ENCODE data around the gene ZNF530. TPM values are rescaled to one million over a fixed set of nuclear protein-coding genes. Genes with fewer than 3 reads are reported as not detected.

Gene ZNF530
- total and polyA plus RNA-seq, 2 experiments from 2014 or later, result 2.4 to 3.7 TPM

DNA sequence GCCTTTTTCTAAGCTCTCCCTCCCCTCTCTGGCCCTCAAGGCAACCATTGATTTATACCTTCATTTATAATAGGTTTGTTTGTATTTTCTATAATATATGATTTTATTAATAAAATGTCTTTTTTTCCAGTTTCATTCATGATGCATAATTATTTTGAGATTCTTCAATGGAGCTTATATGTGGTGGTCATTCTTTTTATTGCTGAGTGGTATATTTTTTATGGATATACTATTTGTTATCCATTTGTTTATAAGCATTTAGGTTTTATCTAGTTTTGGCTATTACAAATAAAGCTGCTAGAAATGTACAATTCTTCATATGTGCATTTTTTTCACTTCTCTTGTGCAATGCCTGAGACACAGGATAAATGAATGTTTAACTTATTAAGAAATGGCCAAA lies 44.0 kb downstream of the ZNF530 start:
- in situ Hi-C loops (cut with MboI), result no loop called here

DNA sequence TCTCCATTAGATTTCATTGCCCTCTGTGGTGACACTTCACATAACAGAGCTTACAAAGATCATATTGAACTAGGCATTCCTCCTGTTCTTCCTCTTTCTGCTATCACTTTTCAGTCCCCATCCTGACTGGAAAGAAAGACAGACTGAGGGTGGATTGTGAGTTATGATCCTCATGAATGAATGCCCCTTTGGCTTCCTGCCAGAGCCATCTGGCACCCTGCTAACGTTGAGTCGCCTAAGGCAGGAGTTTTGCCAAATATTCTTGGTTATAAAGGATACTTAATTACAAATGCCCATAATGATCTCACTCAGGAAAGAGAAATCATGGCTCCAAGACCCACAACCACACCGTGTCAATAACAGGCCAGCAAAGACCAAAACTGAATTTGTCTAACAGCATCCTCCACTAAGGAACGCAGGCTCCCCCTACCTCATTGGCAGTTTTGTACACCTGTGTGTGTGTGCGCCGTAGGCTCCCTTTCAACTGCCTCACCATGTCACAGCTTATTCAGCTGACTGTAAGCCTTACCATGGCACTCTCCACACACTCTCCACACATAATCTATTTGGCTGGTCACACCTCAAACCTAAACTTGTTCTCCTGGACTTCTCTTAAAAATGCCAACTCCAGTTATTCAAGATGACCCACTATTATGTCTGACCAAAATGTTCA lies 48.8 kb downstream of the ZNF530 start:
- Histone ChIP-seq H3K9me3 (ENCODE audit: low read depth) (no peaks in the 10 kb centered on the region), H3K27me3 (replicated peaks; ENCODE audit: insufficient read depth) (no peaks in the 10 kb centered on the region; the same call in 1 of the 2 replicates), H3K27ac (no peak overlapping the region), H3F3A (ENCODE audit: insufficient read depth) (no peaks in the 10 kb centered on the region), H3K9me2 (ENCODE audit: insufficient read depth) (no peaks in the 10 kb centered on the region), H3K4me2 (ENCODE audit: unreplicated experiment) (no peak overlapping the region), H4K20me1 (ENCODE audit: insufficient read depth) (no peaks in the 10 kb centered on the region), H3K79me2 (ENCODE audit: insufficient read depth) (no peaks in the 10 kb centered on the region), H3K4me3 (no peak overlapping the region), H3K9ac (no peak overlapping the region), H3K36me3 (ENCODE audit: low read depth) (no peaks in the 10 kb centered on the region), H3K4me1 (ENCODE audit: insufficient read depth) (no peaks in the 10 kb centered on the region), H2AFZ (no peak overlapping the region)
- 47 to 53% methylated on average over 6 of the region's 6 CpGs for WGBS, 2 experiments (ENCODE audit: low coverage in 1 of 2, low lambda C conversion rate in 2 of 2, missing lambda C conversion rate in 2 of 2)
- no peak for DNase-seq
- TF ChIP-seq EZH2 (IDR thresholded peaks at IDR 0.05; ENCODE audit: insufficient read depth, poor library complexity, severe bottlenecking), result no peak
- TF ChIP-seq EZH2phosphoT487 (IDR thresholded peaks at IDR 0.05; ENCODE audit: insufficient read depth, low read depth), result no peak
- in situ Hi-C loops (cut with MboI), result no loop called here

More for the DNA sequence above, 44.0 kb downstream of the ZNF530 start:
- no peaks in the 10 kb centered on the region for H3K9me3 ChIP-seq (ENCODE audit: low read depth)
- 0 out of 2 replicates have a peak, but pooled peaks cover 4% of the 10 kb centered on the region for H3K79me2 ChIP-seq (ENCODE audit: insufficient read depth)
- DNase-seq, result no peak
- H3K9ac ChIP-seq, result no peak overlapping the region
- no peaks in the 10 kb centered on the region for H3K27me3 ChIP-seq (replicated peaks; ENCODE audit: insufficient read depth)
- no peak for TF ChIP-seq EZH2phosphoT487 (IDR thresholded peaks at IDR 0.05; ENCODE audit: insufficient read depth, low read depth)
- no peak for TF ChIP-seq EZH2 (IDR thresholded peaks at IDR 0.05; ENCODE audit: insufficient read depth, poor library complexity, severe bottlenecking)
- no peaks in the 10 kb centered on the region for H3F3A ChIP-seq (ENCODE audit: insufficient read depth)
- no peak overlapping the region for H3K27ac ChIP-seq
- peaks cover 30% of the 10 kb centered on the region for H3K36me3 ChIP-seq (ENCODE audit: low read depth)
- H3K9me2 ChIP-seq (ENCODE audit: insufficient read depth), result no peaks in the 10 kb centered on the region
- no peaks in the 10 kb centered on the region for H3K4me1 ChIP-seq (ENCODE audit: insufficient read depth)
- H4K20me1 ChIP-seq (ENCODE audit: insufficient read depth), result no peaks in the 10 kb centered on the region
- no peak overlapping the region for H2AFZ ChIP-seq
- no peak overlapping the region for H3K4me3 ChIP-seq
- no peak overlapping the region for H3K4me2 ChIP-seq (ENCODE audit: unreplicated experiment)

GRCh38 chr19:57651654-57651996 lies 51.9 kb downstream of the ZNF530 start:
- no peak overlapping the region for H2AFZ ChIP-seq
- no peak overlapping the region for H3K9ac ChIP-seq
- H3K27ac ChIP-seq, result no peak overlapping the region
- TF ChIP-seq EZH2 (IDR thresholded peaks at IDR 0.05; ENCODE audit: insufficient read depth, poor library complexity, severe bottlenecking), result no peak
- no peak for TF ChIP-seq EZH2phosphoT487 (IDR thresholded peaks at IDR 0.05; ENCODE audit: insufficient read depth, low read depth)
- H4K20me1 ChIP-seq (ENCODE audit: insufficient read depth), result no peaks in the 10 kb centered on the region
- no peak for DNase-seq
- H3K36me3 ChIP-seq (ENCODE audit: low read depth), result no peaks in the 10 kb centered on the region
- H3K4me2 ChIP-seq (ENCODE audit: unreplicated experiment), result no peak overlapping the region
- H3K9me2 ChIP-seq (ENCODE audit: insufficient read depth), result no peaks in the 10 kb centered on the region
- no peaks in the 10 kb centered on the region for H3K9me3 ChIP-seq (ENCODE audit: low read depth)
- in situ Hi-C loops (cut with MboI), result no loop called here
- no peaks in the 10 kb centered on the region for H3F3A ChIP-seq (ENCODE audit: insufficient read depth)
- H3K27me3 ChIP-seq (replicated peaks; ENCODE audit: insufficient read depth), result no peaks in the 10 kb centered on the region; the same call in 1 of the 2 replicates
- WGBS, 2 experiments (ENCODE audit: low coverage in 1 of 2, low lambda C conversion rate in 2 of 2, missing lambda C conversion rate in 2 of 2), result 21 to 30% methylated on average over 6 of the region's 6 CpGs
- H3K79me2 ChIP-seq (ENCODE audit: insufficient read depth), result no peaks in the 10 kb centered on the region
- no peaks in the 10 kb centered on the region for H3K4me1 ChIP-seq (ENCODE audit: insufficient read depth)
- H3K4me3 ChIP-seq, result no peak overlapping the region

GRCh38 chr19:57653689-57654088 lies 54.0 kb downstream of the ZNF530 start:
- Histone ChIP-seq H3K36me3 (ENCODE audit: low read depth) (no peaks in the 10 kb centered on the region), H3K9ac (no peak overlapping the region), H2AFZ (no peak overlapping the region), H3K9me2 (ENCODE audit: insufficient read depth) (no peaks in the 10 kb centered on the region), H4K20me1 (ENCODE audit: insufficient read depth) (no peaks in the 10 kb centered on the region), H3K27me3 (replicated peaks; ENCODE audit: insufficient read depth) (no peaks in the 10 kb centered on the region; the same call in 1 of the 2 replicates), H3K79me2 (ENCODE audit: insufficient read depth) (no peaks in the 10 kb centered on the region), H3K4me3 (no peak overlapping the region), H3K27ac (no peak overlapping the region), H3K4me2 (ENCODE audit: unreplicated experiment) (no peak overlapping the region), H3K9me3 (ENCODE audit: low read depth) (no peaks in the 10 kb centered on the region), H3F3A (ENCODE audit: insufficient read depth) (no peaks in the 10 kb centered on the region), H3K4me1 (ENCODE audit: insufficient read depth) (no peaks in the 10 kb centered on the region)
- TF ChIP-seq EZH2phosphoT487 (IDR thresholded peaks at IDR 0.05; ENCODE audit: insufficient read depth, low read depth) (no peak), EZH2 (IDR thresholded peaks at IDR 0.05; ENCODE audit: insufficient read depth, poor library complexity, severe bottlenecking) (no peak)
- no peak for DNase-seq
- WGBS, 2 experiments (ENCODE audit: low coverage in 1 of 2, low lambda C conversion rate in 2 of 2, missing lambda C conversion rate in 2 of 2), result 9 to 27% methylated on average over 2 of the region's 2 CpGs
- in situ Hi-C loops (cut with MboI), result no loop called here
